ENCODE data around the gene RAET1L. TPM values are rescaled to one million over a fixed set of nuclear protein-coding genes. Genes with fewer than 3 reads are reported as not detected.
"Not testable (repeated sequence)": the region's sequence is repeated elsewhere in the genome, so short reads cannot be mapped to it uniquely, and the experiment has no call there.

RAET1L gene, protein sequence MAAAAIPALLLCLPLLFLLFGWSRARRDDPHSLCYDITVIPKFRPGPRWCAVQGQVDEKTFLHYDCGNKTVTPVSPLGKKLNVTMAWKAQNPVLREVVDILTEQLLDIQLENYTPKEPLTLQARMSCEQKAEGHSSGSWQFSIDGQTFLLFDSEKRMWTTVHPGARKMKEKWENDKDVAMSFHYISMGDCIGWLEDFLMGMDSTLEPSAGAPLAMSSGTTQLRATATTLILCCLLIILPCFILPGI
- not detected for total RNA-seq
- long read RNA-seq, result 0 reads

DNA sequence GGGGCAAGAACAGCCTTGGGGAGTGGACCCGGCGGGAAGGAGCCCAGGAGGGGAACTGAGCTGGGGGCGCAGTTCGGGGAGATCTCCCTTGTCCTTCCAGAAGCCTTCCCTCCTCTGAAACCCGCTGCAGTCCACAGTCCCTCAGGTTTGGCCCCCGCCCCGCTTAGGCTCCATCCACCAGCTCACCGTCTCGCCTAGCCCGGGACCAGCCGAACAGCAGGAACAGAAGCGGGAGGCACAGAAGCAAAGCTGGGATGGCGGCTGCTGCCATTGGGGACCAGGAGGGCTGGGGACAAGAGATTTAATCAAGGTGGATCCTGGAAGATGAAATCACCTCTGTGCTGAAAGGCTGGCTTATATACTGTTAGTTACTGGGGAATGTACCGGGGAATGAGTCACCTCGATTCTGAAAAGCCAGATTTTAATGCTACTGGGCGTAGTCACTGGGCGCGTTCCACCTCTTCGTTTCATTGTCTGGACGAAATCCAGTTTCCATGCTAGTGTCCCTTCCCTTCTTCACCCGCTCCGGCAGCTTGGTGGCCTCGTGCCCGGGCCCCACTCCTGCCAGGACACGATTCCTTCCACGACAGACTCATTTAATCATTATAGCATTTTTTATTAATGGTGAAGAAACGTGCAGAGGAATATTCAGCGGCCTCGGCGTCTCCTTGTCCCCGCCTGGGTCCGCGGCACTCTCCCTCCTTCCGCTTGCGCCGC is at the start of gene RAET1L:
Gene RAET1L, minus strand, starts transcription at position 332 of the 717 bp plus-strand sequence. Its CDS starts 61 bp downstream, at position 271.
- peak; percentile 57 for DNase-seq
- intact Hi-C loops (cut with DNase I), result no loop called here
- peak; percentile 46 to 82 for ATAC-seq

DNA sequence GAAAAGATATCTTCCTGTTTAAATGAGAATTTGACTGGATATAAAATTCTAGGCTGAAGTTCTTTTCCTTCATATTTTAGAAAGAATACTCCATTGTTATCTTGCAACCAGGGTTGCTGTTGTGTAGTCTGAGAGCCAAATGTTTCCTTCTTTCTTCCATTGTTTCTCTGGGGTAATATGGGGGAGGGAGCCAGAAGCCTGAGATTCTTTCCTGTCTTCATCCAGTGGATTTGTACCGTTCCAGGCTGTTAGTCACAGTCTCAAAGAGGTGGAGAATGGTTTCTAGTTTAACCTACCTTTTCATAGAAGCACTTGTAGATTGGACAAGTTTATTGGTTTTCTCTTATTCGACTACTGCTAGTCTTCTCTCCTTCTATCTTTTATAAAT is 49.7 kb upstream of the RAET1L start:
- no peak for ATAC-seq

DNA sequence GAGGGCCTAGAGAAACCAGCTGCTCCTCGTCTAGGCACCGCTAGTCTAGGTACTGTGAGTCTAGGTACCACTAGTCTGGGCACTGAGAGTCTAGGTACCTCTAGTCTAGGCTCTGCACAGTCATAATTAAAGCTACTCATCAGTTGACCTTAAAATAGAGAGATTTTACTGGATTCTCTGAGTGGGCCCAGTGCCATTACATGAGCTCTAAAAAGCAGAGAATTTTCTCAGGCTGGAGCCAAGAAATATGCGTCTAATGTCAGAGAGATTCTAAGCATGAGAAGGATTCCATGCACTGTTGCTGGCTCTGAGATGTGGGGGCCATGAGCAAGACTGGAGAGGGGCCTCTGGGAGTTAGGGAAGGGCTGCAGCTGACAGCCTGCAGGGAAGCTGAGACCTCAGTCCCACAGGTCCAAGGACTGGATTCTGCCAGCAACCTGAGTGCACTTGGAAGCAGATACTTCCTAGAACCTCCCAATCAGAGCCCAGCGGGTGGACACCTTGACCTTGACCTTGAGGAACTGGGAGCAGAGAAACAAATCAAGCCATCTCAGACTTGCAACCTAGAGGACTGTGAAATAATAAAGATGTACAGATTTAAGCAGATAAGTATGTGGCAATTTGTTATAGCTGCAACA is 49.2 kb upstream of the RAET1L start:
- DNase-seq; intact Hi-C loops (cut with DNase I); ATAC-seq: not testable (repeated sequence)

More for the DNA sequence above, 49.7 kb upstream of the RAET1L start:
- DNase-seq, result no peak
- intact Hi-C loops (cut with DNase I), result no loop called here

DNA sequence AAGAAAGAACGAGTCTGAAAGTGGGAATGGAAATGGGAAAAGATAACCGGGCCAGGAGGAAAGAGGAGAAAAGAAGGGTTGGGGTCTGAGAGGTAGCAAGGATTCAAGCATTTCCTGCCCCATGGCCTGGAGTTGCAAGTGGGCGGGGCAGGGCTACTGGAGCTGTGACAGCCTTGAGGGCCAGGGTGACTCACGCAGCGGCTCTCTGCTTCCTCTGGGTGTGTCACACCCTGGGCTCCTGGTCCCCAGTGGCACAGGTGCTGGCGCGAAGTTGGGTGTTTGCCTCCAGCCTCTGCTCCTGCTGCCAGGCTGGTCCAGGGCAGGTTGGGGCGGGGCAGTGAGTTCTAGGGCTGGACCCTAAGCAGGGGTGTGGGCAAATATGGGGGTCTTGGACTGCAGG is 46.9 kb upstream of the RAET1L start:
- intact Hi-C loops (cut with DNase I), result no loop called here
- ATAC-seq (no peak), DNase-seq (peak; percentile 63)

DNA sequence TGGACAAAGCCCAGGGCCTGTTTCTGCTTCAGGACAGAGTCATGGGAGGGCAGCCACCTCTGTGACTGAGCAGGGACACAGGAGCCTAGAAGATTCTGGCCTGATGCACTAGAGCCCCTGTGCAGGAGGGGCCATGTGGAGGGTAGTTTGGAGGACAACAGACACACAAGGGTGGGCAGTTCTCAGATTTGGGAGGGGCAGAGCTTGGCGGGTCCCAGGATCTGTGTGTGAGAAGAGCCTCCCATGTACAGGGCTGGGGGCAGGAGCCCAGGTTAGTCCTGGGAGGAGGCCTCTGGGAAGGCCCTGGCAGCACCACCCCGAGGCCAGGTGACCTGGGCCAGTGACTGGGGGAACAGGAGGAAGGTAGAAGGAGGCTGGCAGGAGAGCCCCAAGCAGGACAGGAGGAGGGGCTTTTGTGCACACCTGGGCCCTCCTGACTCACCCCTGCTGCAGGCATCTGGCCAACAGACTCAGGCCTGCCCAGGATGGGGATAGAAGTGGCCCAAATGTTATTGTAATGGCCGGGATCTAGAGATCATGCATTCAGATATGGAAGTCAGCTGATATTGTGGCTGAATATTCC is 45.0 kb upstream of the RAET1L start:
- ATAC-seq, result no peak
- DNase-seq, result no peak
- intact Hi-C loops (cut with DNase I), result no loop called here

DNA sequence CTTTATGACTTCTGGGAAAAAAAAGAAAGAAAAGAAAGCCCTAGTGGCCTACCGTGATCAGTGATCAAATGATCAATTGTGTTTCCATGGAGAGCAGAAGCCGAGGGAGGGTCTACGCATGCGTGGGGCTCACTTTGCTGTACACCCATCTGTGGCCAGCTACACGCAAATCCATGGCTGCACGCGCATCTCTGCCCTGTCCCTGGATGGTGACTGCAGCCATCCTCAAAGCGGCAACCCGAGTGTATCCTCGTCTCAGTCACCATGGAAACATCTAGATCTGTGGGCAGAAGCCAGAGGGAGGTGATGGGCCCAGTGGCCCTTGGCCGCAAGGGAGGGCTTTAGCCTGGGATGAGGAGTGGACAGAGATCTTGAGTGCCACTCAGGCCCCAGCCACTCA is 44.4 kb upstream of the RAET1L start:
- ATAC-seq, result no peak
- intact Hi-C loops (cut with DNase I), result no loop called here
- no peak for DNase-seq

DNA sequence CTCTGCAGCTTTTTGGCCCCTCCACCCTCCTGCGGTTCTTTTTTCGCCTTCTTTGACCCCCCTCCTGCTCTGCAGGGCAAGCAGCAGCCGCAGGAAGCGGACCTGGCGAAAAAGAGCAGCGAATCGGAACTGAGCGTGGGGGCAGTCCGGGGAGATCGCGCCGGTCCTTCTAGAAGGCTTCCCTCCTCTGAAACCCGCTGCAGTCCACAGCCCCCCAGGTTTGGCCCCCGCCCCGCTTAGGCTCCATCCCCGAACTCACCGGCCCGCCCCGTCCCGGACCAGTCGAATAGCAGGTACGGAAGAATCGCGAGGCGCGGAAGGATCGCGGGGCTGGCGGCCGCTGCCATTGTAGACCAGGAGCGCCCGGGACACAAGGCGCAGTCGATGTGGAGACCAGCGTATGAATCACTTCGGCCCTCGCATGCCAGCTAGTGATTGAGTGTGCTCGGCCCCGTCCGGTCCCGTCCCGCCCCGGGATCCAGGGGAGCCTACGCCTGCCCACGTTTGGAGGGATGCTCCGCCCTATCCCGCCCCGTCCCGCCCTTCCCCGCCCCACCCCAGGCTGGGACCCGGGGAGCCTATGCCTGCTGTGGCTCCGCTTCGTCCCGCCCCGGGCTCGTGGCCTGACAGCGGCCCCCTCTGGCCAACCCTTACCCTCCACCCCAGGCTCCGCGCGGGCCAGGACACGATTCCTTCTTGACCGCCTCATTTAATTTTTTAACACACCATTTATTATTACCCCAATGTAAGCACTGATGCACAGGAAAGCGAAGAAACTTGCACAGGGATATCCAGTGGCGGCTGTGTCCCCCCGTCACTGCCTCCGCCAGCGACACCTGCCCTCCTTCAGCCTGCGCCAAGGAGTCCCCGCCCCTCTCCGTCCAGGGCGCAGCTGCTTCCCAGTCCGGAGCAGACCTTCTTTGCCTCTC is 43.7 kb upstream of the RAET1L start, which contains the start of gene ULBP3:
Gene ULBP3, minus strand, starts transcription at position 402 of the 929 bp plus-strand sequence. Its CDS starts 55 bp downstream, at position 347.
- peak; percentile 95 for DNase-seq
- peak; percentile 96 for ATAC-seq
- intact Hi-C loops (cut with DNase I), result no loop called here

DNA sequence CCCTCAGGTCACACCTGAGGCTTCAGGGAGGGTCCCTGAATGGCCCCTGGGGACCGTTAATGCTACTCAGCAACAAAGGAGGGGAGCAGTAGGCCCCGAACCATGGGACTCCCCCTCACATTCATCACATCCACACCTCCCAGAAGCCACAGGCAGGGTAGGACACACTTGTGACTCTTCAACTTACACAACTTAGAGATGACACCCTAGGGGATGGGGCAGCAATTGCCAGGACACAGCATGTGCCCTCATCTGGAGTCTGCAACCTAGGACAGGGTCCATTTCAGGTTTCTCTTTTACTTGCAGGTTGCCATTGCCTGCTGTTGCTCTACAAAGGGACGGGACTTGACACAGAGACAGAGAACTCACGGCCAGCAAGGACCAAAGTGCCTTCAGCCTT is 42.8 kb upstream of the RAET1L start:
- DNase-seq (no peak), ATAC-seq (no peak)
- intact Hi-C loops (cut with DNase I), result no loop called here

DNA sequence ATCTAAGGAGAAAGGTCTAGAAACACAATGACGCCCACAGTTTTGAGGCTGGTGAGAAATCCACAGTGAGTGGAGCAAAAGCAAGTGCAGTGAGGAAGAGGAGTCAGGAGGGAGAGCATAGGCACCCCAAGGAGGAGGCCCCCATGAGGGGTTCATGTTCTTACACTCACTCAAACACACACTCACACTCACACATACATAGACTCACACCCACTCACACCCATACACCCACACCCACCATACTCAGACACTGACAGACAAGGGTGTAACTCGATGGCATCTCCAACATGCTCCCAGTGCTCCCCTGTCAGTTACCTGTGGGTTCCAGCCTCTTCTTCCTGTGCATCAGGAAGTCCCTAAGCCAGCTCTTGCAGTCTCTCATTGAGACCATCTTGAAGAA is 39.8 kb upstream of the RAET1L start:
- intact Hi-C loops (cut with DNase I), result no loop called here
- ATAC-seq, result no peak
- no peak for DNase-seq

DNA sequence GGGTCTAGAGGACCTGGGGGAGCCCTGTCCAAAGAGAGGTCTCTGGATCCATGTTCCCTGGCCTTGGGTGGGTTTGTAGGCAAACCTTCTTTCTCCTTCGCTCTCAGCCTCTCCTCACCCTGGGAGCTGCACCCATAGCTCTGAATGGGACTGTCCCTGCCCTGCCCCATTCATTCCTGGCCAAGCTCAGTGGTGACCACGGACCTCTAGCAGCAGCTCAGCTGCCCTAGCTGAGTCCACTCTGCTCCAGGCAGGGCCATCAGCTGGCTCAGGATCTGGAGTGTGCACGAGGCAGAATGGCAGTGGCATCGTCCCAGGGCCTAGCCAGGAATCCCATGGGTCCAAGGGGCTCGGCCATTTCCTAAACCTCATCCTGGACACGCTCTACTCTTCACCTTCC is 38.3 kb upstream of the RAET1L start:
- ATAC-seq (no peak), DNase-seq (no peak)
- intact Hi-C loops (cut with DNase I), result no loop called here

DNA sequence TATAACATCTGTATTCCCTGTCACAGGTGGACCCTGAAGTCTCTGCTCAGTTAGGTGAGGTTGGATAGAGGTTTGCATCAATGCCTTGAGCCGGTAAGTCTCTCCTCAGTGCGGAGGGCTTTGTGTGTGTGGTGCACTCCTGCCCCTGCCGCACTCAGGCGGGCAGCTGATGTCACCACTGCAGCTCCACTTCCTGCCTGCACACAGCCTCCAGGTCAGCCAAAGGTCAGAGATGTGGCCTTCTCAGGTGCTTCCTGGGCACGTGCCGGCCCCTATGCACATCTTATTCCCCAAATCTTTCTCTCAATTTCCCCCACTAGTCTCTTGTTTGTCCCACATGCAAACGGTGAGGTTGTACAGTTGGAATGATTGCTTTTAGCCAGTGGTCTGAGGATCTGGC is 34.6 kb upstream of the RAET1L start:
- intact Hi-C loops (cut with DNase I); DNase-seq: not testable (repeated sequence)
- ATAC-seq, result peak in 1 of 2 donors; percentile 15

DNA sequence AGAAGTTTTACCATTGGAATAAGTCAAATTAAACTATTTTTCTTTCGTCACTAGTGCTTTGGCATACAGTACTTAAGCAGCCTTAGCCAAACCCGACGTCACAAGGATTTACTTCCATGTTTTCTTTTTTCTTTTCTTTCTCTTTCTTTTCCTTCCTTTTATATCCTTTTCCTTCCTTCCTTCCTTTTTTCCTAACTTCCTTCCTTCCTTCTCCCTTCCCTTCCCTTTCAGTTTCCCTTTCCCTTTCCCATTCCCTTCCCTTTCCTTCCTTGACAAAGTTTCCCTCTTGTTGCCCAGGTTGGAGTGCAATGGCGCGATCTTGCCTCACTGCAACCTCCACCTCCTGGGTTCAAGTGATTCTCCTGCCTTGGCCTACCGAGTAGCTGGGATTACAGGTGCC is 33.7 kb upstream of the RAET1L start:
- ATAC-seq (no peak), DNase-seq (no peak)
- intact Hi-C loops (cut with DNase I), result no loop called here

DNA sequence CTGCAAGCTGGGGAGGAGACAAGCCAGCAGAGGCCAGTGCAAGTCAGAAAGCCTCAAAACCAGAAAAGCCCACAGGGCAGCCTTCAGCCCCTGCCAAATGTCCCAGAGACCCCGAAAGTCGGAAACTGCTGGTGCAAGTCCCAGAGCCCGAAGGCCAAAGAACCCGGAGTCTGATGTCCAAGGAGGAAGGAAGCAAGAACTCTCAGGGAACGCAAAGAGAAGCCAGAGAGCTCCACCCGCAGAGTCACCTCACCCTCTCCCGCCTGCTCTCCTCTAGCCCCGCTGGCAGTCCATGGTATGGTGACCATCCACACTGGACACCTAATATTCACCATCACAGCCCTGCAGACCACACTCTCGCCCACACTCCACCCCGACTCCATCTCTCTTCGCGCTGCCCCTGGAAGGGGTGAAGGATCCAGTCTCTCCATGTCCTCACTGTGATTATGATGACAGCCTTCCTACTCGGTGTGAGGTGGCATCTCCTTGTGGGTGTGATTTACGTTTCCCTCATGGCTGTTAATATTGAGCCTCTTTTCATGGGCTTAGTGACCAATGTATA is 33.0 kb upstream of the RAET1L start:
- ATAC-seq (no peak), DNase-seq (no peak)
- intact Hi-C loops (cut with DNase I), result no loop called here

DNA sequence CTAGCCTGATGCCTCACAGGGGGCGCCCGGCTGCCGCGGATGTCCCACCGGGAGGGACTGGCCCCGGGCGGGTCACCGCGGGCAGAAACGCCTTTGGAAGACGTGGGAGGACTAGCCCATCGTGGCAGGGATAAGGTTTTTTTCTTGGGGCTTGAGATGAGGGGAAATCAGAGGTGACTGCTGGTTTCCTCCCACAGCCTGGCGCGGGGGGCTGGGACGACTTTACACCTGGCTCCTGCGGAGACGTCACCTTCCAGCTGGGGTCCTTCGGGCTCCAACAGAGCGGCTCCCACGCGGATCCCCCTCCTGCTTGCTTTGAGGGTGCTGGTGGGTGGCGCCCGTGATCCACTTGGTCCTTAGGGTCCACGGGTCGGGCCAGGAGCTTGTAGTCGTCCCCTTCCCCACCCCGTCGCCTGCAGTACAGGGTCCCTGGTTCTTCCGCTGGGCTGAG is 32.2 kb upstream of the RAET1L start:
- DNase-seq (no peak), ATAC-seq (no peak)
- intact Hi-C loops (cut with DNase I), result no loop called here

DNA sequence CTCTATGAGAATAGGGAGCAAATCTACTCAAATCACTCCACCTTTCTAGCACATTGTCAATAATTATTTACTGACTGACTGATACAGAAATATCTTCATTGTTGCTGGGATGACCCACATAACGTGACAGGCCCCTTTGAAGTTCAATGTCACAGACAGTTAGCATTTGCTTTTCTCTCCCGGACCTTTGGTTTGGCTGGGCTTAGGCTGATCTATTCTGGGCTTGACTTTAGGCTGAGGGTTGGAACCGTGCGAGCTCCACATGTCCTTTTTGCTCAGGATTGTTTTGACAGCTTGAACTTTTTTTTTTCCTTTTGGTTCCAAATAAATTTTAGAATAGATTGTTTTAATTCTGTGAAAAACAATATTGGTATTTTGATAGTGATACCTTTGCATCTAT is 31.6 kb upstream of the RAET1L start:
- ATAC-seq, result no peak
- DNase-seq, result no peak
- intact Hi-C loops (cut with DNase I), result no loop called here

DNA sequence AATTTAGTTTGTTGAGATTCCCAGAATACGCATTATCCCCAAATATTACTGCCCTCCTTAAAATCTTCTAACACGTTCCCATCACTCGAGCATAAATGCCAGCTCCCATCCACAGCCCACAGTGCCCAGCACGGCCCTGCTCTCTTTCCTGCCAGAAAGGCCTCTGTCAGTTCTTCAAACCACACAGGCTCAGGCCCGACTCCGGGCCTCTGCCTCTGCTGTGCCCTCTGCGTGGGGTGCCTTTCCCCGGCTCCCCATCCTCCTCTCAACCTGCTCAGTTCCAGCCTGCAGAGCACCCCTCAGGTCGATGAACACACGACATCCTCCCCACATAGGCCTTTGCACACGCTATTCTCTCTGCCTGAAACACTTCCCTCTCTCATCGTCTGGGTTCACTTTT is 30.8 kb upstream of the RAET1L start:
- DNase-seq (no peak), ATAC-seq (no peak)
- intact Hi-C loops (cut with DNase I), result no loop called here

DNA sequence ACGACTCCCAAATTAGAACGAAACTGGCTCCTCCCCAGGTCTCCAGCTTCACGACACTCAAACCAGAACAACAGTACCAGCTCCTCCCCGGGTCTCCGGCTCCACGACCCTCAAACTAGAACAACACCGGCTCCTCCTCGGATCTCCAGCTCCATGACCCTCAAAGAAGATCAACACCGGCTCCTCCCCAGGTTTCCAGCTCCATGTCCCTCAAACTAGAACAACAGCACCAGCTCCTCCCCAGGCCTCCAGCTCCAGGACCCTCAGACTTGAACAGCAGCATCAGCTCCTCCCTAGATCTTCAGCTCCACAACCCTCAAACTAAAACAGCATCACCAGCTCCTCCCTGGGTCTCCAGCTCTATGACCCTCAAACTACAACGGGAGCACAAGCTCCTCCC is 29.8 kb upstream of the RAET1L start:
- DNase-seq (no peak), ATAC-seq (no peak)
- intact Hi-C loops (cut with DNase I), result no loop called here

DNA sequence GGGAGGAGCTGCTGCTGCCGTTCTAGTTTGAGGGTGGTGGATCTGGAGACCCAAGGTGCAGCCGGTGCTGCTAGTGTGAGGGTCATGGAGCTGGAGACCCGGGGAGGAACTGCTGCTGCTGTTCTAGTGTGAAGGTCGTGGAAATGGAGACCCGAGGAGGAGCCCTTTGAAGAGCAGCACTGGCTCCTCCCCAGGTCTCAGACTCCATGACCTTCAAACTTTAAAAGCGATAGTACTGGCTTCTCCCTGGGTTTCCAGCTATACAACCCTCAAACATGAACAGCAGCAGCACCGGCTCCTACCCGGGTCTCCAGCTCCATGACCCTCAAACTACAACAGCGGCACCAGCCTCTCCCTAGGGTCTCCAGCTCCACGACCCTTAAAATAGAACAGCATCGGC is 28.1 kb upstream of the RAET1L start:
- ATAC-seq (no peak), DNase-seq (no peak)
- intact Hi-C loops (cut with DNase I), result no loop called here

DNA sequence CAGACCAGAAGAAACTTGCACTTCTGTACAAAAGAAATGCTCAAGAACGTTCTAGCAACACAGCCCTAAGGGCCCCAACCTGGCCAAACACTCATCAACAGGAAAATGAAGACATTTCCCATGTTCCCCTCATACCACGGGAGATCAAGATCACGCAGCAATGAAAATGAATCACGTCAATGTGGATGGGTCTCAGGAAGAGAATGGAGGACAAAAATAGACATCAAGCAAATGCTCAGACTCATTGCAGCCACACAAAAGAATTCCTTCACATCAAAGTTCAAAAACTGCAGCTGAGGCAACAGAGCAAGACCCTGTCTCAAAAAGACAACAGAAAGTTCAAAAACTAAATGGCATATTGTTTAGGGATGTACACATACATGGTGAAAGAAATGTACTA is 25.5 kb upstream of the RAET1L start:
- DNase-seq (no peak), ATAC-seq (no peak)
- intact Hi-C loops (cut with DNase I), result no loop called here
